GM12865 (cell line): Measurements from ENCODE around the gene SEMA6D.

Experiments
- DNase-seq: peaks from one replicate; pipeline ENCODE4 v3.0.0; 2010; ENCODE audit warnings: low read depth
- H3K4me3 ChIP-seq: 2 replicates; pipeline ENCODE4 v1.5.1; 2011; ENCODE audit warnings: mild to moderate bottlenecking, low read depth, low read length, control low read depth
- TF ChIP-seq, protein P1 (sequence below): IDR thresholded peaks from 2 replicates; pipeline ENCODE4 v1.5.1; 2011; ENCODE audit warnings: low read length, control low read depth, low read depth, inconsistent platforms; ENCODE audit not compliant: insufficient read depth; ENCODE audit errors: missing control alignments

Gene SEMA6D

GRCh38 chr15:47801522-47801921 lies 84.2 kb downstream of the SEMA6D start:
- no peak overlapping the region for H3K4me3 ChIP-seq
- TF ChIP-seq, protein P1, sequence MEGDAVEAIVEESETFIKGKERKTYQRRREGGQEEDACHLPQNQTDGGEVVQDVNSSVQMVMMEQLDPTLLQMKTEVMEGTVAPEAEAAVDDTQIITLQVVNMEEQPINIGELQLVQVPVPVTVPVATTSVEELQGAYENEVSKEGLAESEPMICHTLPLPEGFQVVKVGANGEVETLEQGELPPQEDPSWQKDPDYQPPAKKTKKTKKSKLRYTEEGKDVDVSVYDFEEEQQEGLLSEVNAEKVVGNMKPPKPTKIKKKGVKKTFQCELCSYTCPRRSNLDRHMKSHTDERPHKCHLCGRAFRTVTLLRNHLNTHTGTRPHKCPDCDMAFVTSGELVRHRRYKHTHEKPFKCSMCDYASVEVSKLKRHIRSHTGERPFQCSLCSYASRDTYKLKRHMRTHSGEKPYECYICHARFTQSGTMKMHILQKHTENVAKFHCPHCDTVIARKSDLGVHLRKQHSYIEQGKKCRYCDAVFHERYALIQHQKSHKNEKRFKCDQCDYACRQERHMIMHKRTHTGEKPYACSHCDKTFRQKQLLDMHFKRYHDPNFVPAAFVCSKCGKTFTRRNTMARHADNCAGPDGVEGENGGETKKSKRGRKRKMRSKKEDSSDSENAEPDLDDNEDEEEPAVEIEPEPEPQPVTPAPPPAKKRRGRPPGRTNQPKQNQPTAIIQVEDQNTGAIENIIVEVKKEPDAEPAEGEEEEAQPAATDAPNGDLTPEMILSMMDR, result no peak
- no peak for DNase-seq

DNA sequence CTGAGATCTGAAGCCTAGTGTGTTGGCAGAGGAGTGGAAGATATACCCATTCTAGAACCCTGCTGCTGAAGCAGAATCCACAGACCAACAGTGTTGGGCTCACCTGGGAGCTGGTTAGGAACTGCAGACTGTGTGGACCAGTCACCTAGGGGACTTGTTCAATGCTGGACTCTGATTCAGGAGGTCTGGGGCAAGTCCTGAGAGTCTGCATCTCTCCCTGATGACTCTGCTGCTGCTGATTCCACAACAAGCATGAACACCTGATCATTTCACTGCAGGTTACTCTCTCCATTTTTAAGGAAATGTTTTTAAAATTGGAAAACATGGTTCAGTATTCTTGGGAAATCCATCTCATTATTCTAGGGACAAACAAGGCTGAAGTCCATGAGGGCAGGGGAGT lies 84.9 kb downstream of the SEMA6D start:
- no peak overlapping the region for H3K4me3 ChIP-seq
- TF ChIP-seq, protein P1, result no peak
- no peak for DNase-seq

- no peak for DNase-seq
- TF ChIP-seq, protein P1, result no peak
- H3K4me3 ChIP-seq, result no peak overlapping the region
These were observed 86.5 kb downstream of the SEMA6D start for GRCh38 chr15:47803767-47804166.

DNA sequence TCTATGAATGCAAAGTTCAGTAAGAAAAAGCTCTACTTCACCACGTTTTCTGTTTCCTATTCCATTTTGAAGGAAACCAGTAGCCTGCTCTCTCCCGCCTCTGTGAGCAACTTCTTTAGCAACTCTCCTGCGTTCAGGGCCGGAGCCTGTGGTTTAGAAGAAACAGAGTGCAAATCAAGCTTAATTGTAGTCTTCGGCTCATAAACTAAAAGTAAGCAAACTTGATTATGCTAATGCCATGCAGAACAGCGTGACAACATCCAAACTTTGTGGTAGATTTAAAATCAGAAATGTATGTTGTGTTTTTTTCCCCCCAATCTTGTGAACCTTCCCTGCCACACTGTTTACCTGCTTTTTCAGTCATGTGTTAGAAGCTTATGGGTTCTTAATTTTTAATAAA lies 87.4 kb downstream of the SEMA6D start:
- DNase-seq, result no peak
- H3K4me3 ChIP-seq, result no peak overlapping the region
- TF ChIP-seq, protein P1, result no peak

GRCh38 chr15:47806008-47806407 lies 88.7 kb downstream of the SEMA6D start:
- TF ChIP-seq, protein P1, result no peak
- no peak for DNase-seq
- H3K4me3 ChIP-seq, result no peak overlapping the region

DNA sequence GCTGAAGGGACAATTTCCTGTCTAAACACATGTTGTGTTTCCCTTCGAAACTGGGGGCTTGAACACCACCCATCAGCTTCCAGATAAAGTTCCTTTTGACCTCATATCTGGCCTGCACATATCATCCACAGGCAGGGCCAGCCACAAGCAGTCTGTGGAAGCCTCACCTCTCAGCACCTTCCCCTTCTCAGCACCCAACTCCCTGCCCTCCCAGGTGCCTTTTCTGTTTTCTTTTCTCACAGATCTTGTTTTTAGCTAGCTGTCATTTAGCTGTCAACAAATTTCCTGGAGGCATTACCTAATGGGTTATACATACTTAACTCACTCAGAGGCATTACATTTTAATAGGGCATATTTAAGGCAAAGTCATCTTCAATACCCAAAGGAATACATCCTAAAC lies 93.9 kb downstream of the SEMA6D start:
- TF ChIP-seq, protein P1, result no peak
- no peak overlapping the region for H3K4me3 ChIP-seq
- DNase-seq, result no peak

DNA sequence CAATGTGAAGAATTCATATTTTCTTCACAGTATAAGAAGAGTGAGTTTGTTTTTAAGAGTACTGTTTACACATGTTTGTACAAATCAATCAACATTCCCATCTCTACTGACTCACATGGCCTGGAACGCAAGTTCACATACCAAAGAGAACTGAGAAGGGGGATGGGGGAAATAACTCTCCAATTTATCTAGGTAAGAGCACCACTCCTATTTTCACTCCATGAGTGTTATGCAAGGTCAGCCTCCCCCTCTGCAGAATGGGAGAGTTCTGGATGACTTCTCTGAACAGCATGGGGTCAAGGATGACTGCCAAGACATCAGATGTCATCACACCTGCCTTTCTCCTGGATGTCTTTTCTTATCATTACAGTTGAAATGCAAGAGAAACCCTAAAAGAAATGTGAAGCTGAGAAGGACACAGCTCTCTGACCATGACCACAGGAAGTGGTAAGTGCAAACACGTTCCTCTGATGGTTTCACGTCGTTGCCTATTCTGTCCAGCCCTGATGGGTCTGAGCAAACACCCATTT lies 95.2 kb downstream of the SEMA6D start:
- DNase-seq, result peak; percentile 82
- no peak overlapping the region for H3K4me3 ChIP-seq
- TF ChIP-seq, protein P1, result no peak
